ENCODE results near the gene CEP131.

Gene CEP131

GRCh38 chr17:81200695-81201580 lies 21.8 kb downstream of the CEP131 start:
- H3K9ac ChIP-seq (ENCODE audit: low read length) = no peak overlapping the region
- no peaks in the 10 kb centered on the region for H3K9me3 ChIP-seq (ENCODE audit: control insufficient read depth, low read depth, low read length)
- no peaks in the 10 kb centered on the region for H3K4me1 ChIP-seq (ENCODE audit: control insufficient read depth, low read depth, low read length)
- H3K27me3 ChIP-seq (ENCODE audit: control insufficient read depth, insufficient read depth, low read length) = no peaks in the 10 kb centered on the region
- peaks cover 11% of the 10 kb centered on the region for H3K36me3 ChIP-seq (ENCODE audit: control insufficient read depth, low read depth, low read length)
- H3K27ac ChIP-seq (ENCODE audit: low read length) = no peak overlapping the region
- H3K4me3 ChIP-seq (ENCODE audit: low read length) = no peak overlapping the region

GRCh38 chr17:81200201-81200600 lies 22.6 kb downstream of the CEP131 start:
- Histone ChIP-seq H3K4me1 (ENCODE audit: control insufficient read depth, low read depth, low read length) (no peaks in the 10 kb centered on the region), H3K4me3 (ENCODE audit: low read length) (no peak overlapping the region), H3K9me3 (ENCODE audit: control insufficient read depth, low read depth, low read length) (no peaks in the 10 kb centered on the region), H3K9ac (ENCODE audit: low read length) (no peak overlapping the region), H3K27ac (ENCODE audit: low read length) (no peak overlapping the region), H3K27me3 (ENCODE audit: control insufficient read depth, insufficient read depth, low read length) (no peaks in the 10 kb centered on the region), H3K36me3 (ENCODE audit: control insufficient read depth, low read depth, low read length) (peaks cover 14% of the 10 kb centered on the region)

- Histone ChIP-seq H3K9ac (ENCODE audit: low read length) (no peak overlapping the region), H3K4me3 (ENCODE audit: low read length) (no peak overlapping the region), H3K27me3 (ENCODE audit: control insufficient read depth, insufficient read depth, low read length) (no peaks in the 10 kb centered on the region), H3K27ac (ENCODE audit: low read length) (no peak overlapping the region), H3K9me3 (ENCODE audit: control insufficient read depth, low read depth, low read length) (no peaks in the 10 kb centered on the region), H3K36me3 (ENCODE audit: control insufficient read depth, low read depth, low read length) (peaks cover 11% of the 10 kb centered on the region), H3K4me1 (ENCODE audit: control insufficient read depth, low read depth, low read length) (no peaks in the 10 kb centered on the region)
Observed at GRCh38 chr17:81199482-81199830, 23.3 kb downstream of the CEP131 start.

GRCh38 chr17:81198826-81199481 lies 23.8 kb downstream of the CEP131 start:
- Histone ChIP-seq H3K27me3 (ENCODE audit: control insufficient read depth, insufficient read depth, low read length) (no peaks in the 10 kb centered on the region), H3K9me3 (ENCODE audit: control insufficient read depth, low read depth, low read length) (no peaks in the 10 kb centered on the region), H3K9ac (ENCODE audit: low read length) (no peak overlapping the region), H3K36me3 (ENCODE audit: control insufficient read depth, low read depth, low read length) (peaks cover 11% of the 10 kb centered on the region), H3K4me1 (ENCODE audit: control insufficient read depth, low read depth, low read length) (no peaks in the 10 kb centered on the region), H3K4me3 (ENCODE audit: low read length) (no peak overlapping the region), H3K27ac (ENCODE audit: low read length) (no peak overlapping the region)

GRCh38 chr17:81197831-81198490 lies 24.8 kb downstream of the CEP131 start:
- H3K4me1 ChIP-seq (ENCODE audit: control insufficient read depth, low read depth, low read length) = no peaks in the 10 kb centered on the region
- H3K4me3 ChIP-seq (ENCODE audit: low read length) = no peak overlapping the region
- peaks cover 11% of the 10 kb centered on the region for H3K36me3 ChIP-seq (ENCODE audit: control insufficient read depth, low read depth, low read length)

GRCh38 chr17:81197409-81197795 lies 25.4 kb downstream of the CEP131 start:
- Histone ChIP-seq H3K9me3 (ENCODE audit: control insufficient read depth, low read depth, low read length) (no peaks in the 10 kb centered on the region), H3K9ac (ENCODE audit: low read length) (no peak overlapping the region), H3K4me1 (ENCODE audit: control insufficient read depth, low read depth, low read length) (no peaks in the 10 kb centered on the region), H3K27ac (ENCODE audit: low read length) (no peak overlapping the region), H3K36me3 (ENCODE audit: control insufficient read depth, low read depth, low read length) (peaks cover 11% of the 10 kb centered on the region), H3K27me3 (ENCODE audit: control insufficient read depth, insufficient read depth, low read length) (no peaks in the 10 kb centered on the region), H3K4me3 (ENCODE audit: low read length) (no peak overlapping the region)

More at GRCh38 chr17:81197831-81198490, 24.8 kb downstream of the CEP131 start:
- no peak overlapping the region for H3K9ac ChIP-seq (ENCODE audit: low read length)
- no peaks in the 10 kb centered on the region for H3K9me3 ChIP-seq (ENCODE audit: control insufficient read depth, low read depth, low read length)
- no peak overlapping the region for H3K27ac ChIP-seq (ENCODE audit: low read length)
- H3K27me3 ChIP-seq (ENCODE audit: control insufficient read depth, insufficient read depth, low read length) = no peaks in the 10 kb centered on the region

- no peak overlapping the region for H3K9ac ChIP-seq (ENCODE audit: low read length)
- no peak overlapping the region for H3K4me3 ChIP-seq (ENCODE audit: low read length)
- H3K9me3 ChIP-seq (ENCODE audit: control insufficient read depth, low read depth, low read length) = no peaks in the 10 kb centered on the region
- H3K27ac ChIP-seq (ENCODE audit: low read length) = no peak overlapping the region
- no peaks in the 10 kb centered on the region for H3K4me1 ChIP-seq (ENCODE audit: control insufficient read depth, low read depth, low read length)
- peaks cover 11% of the 10 kb centered on the region for H3K36me3 ChIP-seq (ENCODE audit: control insufficient read depth, low read depth, low read length)
- H3K27me3 ChIP-seq (ENCODE audit: control insufficient read depth, insufficient read depth, low read length) = no peaks in the 10 kb centered on the region
Observed at GRCh38 chr17:81196505-81197408, 26.0 kb downstream of the CEP131 start.

- Histone ChIP-seq H3K27me3 (ENCODE audit: control insufficient read depth, insufficient read depth, low read length) (no peaks in the 10 kb centered on the region), H3K36me3 (ENCODE audit: control insufficient read depth, low read depth, low read length) (peaks cover 11% of the 10 kb centered on the region), H3K27ac (ENCODE audit: low read length) (no peak overlapping the region), H3K4me1 (ENCODE audit: control insufficient read depth, low read depth, low read length) (no peaks in the 10 kb centered on the region), H3K9ac (ENCODE audit: low read length) (no peak overlapping the region), H3K9me3 (ENCODE audit: control insufficient read depth, low read depth, low read length) (no peaks in the 10 kb centered on the region), H3K4me3 (ENCODE audit: low read length) (no peak overlapping the region)
Observed at GRCh38 chr17:81195941-81196495, 26.7 kb downstream of the CEP131 start.

GRCh38 chr17:81194941-81195901 lies 27.5 kb downstream of the CEP131 start:
- H3K4me1 ChIP-seq (ENCODE audit: control insufficient read depth, low read depth, low read length) = no peaks in the 10 kb centered on the region
- H3K27ac ChIP-seq (ENCODE audit: low read length) = no peak overlapping the region
- H3K36me3 ChIP-seq (ENCODE audit: control insufficient read depth, low read depth, low read length) = peaks cover 11% of the 10 kb centered on the region
- H3K27me3 ChIP-seq (ENCODE audit: control insufficient read depth, insufficient read depth, low read length) = no peaks in the 10 kb centered on the region
- no peaks in the 10 kb centered on the region for H3K9me3 ChIP-seq (ENCODE audit: control insufficient read depth, low read depth, low read length)
- H3K4me3 ChIP-seq (ENCODE audit: low read length) = no peak overlapping the region
- no peak overlapping the region for H3K9ac ChIP-seq (ENCODE audit: low read length)

- Histone ChIP-seq H3K9ac (ENCODE audit: low read length) (no peak overlapping the region), H3K27ac (ENCODE audit: low read length) (no peak overlapping the region), H3K4me1 (ENCODE audit: control insufficient read depth, low read depth, low read length) (no peaks in the 10 kb centered on the region), H3K9me3 (ENCODE audit: control insufficient read depth, low read depth, low read length) (no peaks in the 10 kb centered on the region), H3K4me3 (ENCODE audit: low read length) (no peak overlapping the region), H3K36me3 (ENCODE audit: control insufficient read depth, low read depth, low read length) (peaks cover 11% of the 10 kb centered on the region), H3K27me3 (ENCODE audit: control insufficient read depth, insufficient read depth, low read length) (no peaks in the 10 kb centered on the region)
Observed at GRCh38 chr17:81194225-81194760, 28.5 kb downstream of the CEP131 start.
